HG03354 (cell line): ENCODE results near the gene SAMD11.
"Not testable (repeated sequence)": the region's sequence is repeated elsewhere in the genome, so short reads cannot be mapped to it uniquely, and the experiment has no call there.

Experiments used
- ATAC-seq: cut with Tn5 transposase; IDR thresholded peaks from one replicate; pipeline ENCODE4 v1.9.1; 2021; ENCODE audit warnings: mild to moderate bottlenecking; ENCODE audit not compliant: unreplicated experiment, poor library complexity, severe bottlenecking

SAMD11 gene

DNA sequence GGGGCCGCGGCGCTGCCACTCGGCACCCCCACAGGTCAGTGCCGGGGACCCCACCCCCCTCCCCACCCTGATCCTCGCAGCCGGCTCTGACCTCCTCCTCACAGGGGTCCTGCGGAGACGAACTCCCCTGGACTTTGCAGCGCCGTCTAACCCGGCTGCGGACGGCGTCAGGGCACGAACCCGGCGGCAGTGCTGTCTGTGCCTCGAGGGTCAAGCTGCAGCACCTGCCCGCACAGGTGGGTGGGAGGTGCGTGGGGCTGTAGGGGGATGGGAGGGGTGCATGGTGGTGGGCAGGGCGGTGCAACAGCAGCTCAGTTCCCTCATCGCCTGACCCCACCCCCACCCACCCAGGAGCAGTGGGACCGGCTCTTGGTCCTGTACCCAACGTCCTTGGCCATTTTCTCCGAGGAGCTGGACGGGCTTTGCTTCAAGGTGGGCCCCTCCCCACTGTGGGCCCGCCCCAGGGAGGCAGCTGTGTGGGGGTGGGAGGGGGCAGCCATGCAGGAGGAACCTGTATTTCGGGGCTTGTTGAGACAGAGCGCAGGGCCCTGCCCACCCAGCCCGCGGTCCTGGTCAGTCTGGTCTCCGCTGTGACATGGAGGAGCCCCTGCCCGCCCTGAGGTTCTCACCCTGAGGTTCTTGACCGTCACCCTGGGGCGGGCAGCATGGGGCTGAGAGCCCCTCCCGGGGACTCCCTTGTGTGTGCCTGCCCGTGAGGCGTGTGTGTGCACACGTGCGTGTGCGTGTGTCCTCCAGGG, 47.4 kb downstream of the SAMD11 start:
- ATAC-seq: no peak

DNA sequence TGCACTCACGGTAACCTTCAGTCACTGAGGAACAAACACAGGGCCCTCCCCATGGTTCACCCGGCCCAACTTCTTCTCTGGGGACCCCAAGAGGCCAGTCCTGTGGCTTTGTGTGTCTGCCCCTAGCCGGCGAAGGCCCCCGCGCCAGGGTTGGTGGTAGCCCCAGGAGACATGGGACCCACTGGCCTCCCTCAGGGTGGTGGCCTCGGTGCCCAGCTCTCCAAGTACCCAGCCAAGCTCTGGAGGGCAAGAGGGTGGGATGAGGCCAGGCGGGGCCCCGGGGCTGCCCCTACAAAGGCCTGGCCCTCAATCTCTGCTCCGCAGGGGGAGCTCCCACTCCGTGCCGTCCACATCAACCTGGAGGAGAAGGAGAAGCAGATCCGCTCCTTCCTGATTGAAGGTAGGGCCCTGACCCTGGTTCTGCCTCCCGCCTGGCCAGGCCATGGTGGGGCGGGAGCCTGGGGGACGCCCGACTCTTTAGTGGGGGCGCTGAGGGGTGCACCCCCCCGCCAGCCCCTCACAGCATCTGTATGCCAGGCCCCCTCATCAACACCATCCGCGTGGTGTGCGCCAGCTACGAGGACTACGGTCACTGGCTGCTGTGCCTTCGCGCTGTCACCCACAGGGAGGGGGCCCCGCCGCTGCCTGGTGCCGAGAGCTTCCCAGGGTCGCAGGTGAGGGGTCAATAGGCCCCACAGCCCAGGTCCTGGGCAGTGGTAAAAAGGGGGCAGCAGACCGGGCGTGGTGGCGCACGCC, 48.2 kb downstream of the SAMD11 start:
- ATAC-seq: no peak

DNA sequence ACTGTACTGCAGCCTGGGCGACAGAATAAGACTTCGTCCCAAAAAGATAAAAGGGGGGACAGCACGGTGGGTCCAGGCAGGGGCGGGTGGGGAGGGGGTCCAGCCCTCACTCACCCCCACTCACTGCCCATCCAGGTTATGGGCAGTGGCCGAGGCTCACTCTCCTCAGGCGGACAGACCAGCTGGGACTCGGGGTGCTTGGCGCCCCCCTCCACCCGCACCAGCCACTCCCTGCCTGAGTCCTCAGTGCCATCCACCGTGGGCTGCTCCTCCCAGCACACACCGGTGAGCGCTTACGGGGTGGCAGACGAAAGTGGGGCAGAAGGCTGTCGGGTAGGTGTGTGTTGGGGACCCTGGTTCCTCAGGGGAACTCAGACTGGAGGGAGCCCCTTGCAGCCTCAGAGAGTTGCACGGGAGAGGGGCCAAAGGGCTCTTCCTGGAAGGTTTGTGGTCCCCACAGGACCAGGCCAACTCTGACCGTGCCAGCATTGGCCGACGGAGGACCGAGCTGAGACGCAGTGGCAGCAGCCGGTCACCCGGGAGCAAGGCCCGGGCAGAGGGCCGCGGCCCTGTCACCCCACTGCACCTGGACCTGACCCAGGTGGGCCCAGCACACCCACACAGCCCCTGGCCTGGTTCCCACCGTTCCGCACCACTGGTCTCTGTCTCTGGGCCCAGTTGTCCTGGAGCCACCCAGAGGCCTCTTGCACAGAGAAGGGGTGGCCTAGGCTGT, 49.2 kb downstream of the SAMD11 start:
- ATAC-seq: no peak

DNA sequence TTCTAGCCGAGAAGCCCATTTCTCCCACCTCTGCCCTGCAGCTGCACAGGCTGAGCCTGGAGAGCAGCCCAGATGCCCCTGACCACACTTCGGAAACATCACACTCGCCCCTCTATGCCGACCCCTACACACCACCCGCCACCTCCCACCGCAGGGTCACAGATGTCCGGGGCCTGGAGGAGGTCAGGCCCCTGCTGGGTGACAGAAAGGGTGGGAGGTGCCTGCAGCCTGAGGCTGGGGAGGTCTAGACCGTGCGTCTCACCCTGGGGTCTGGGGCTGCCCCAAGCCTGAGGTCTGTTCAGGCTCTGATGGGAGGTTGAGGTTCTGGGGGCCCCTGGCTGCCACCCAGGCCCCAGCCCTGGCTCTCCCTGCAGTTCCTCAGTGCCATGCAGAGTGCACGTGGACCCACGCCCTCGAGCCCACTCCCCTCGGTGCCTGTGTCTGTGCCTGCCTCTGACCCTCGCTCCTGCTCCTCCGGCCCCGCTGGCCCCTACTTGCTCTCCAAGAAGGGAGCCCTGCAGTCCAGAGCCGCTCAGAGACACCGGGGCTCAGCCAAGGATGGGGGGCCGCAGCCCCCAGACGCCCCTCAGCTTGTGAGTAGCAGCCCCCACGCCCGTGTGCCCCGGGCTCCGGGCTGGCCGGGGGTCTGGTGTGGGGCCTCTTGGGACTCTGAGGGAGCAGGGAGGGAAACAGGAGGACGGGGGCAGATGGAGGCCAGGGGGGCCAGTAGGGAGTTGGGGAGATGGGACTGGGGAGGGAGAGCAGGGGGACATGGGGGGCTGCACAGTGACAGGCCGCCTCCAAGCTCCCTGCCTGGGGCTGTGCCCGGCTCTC, 50.0 kb downstream of the SAMD11 start:
- ATAC-seq: no peak

DNA sequence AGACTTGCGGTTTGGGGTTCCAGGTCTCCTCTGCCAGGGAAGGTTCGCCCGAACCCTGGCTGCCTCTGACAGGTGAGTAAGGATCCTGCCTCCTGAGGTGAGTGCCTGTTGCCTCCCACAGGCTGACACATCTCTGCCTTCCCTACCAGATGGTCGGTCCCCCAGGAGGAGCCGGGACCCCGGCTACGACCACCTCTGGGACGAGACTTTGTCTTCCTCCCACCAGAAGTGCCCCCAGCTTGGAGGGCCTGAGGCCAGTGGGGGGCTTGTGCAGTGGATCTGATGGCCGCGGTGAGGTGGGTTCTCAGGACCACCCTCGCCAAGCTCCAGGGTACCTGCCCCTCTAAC, 50.5 kb downstream of the SAMD11 start:
- ATAC-seq: no peak

DNA sequence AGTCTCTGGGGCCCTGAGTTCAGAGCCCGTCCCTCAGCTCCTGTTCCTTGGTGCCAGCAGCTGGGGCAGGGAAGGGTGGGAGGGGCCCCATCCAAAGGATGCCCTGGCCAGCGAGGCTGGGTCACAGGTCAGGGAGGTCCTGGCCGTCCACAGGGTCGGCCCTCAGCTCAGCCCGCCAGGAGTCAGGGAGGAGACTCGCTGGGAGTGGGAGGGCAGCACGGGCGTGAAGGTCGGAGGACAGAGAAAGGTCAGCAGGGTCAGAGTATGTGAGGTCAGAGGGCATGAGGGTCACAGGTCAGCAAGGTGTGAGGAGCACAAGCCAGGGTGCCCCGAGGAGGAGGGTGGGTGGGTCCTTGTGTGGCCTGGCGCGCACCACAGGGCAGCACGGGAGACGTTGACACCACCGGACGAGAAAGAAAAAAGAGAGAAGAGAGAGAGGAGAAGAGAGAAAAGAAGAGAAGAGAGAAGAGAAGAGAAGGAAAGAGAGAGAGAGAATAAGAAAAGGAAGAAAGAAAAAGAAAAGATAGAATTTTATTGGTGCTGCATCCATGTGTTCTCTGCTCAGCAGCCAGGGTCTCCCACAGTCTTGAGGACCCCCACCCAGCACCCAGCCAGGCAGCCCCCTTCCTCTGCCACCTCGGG, 51.1 kb downstream of the SAMD11 start:
- ATAC-seq: no peak

DNA sequence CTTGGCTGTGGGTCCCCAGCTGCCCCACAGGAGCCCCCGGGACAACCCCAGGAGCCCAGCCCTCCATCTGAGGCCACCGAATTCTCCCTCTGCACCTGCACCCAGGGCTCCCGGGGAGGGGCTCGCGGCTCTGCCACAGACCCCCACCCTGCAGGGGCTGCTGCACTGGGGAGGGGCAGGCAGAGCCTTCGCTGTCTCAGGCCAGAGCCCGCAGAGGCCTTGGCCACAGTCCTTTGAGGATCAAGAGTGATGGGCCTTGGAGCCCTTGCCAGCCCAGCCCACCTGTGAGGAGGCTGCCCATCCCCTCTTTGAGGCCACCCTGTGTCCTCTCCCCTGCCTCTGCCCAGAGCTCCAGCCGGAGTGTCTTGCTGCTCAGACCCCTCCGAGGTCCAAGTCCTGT, 51.6 kb downstream of the SAMD11 start:
- ATAC-seq: no peak

DNA sequence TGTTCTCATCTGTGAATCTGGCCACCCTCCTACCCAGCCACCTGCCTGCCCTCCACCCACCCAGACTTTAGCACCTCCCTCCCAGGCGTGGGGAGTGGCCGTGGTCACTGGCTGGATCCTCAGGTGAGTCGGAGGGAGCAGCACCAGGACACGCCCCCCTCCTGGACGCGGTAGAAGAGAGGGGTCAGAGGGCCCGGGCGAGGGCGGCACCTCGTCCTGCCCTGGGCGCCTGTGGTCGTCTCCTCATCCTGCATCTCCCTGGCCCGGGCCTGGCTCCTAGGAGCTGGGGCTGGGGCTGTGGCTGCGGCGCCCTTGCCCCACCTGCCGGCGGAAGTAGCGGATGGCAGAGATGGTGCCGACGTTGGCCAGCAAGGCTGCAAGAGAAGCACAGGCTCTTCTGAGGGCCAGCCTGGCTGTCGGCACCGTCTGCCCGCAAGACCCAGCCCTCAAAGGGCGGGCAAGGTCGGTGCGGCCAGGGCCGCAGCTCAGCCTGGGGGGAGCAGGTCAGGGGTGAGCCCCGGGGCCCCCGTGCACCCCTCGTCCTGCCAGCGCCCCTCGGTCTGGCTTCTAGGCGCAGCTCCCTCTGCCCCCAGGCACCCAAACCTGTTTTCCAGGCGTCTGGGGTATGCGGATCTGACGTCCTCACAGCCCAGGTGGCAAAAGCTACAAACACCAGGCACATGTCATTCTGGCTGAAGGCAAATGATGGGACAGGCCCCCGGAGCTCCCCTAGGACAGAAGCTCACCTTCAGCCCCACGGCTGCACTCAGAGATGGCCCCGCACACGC, 52.4 kb downstream of the SAMD11 start:
- peak; percentile 61 for ATAC-seq

DNA sequence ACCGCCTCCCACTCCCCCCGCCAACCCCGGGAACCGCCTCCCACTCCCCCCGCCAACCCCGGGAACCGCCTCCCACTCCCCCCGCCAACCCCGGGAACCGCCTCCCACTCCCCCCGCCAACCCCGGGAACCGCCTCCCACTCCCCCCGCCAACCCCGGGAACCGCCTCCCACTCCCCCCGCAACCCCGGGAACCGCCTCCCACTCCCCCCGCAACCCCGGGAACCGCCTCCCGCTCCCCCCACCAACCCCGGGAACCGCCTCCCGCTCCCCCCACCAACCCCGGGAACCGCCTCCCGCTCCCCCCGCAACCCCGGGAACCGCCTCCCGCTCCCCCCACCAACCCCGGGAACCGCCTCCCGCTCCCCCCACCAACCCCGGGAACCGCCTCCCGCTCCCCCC, 53.1 kb downstream of the SAMD11 start:
- ATAC-seq: not testable (repeated sequence)

DNA sequence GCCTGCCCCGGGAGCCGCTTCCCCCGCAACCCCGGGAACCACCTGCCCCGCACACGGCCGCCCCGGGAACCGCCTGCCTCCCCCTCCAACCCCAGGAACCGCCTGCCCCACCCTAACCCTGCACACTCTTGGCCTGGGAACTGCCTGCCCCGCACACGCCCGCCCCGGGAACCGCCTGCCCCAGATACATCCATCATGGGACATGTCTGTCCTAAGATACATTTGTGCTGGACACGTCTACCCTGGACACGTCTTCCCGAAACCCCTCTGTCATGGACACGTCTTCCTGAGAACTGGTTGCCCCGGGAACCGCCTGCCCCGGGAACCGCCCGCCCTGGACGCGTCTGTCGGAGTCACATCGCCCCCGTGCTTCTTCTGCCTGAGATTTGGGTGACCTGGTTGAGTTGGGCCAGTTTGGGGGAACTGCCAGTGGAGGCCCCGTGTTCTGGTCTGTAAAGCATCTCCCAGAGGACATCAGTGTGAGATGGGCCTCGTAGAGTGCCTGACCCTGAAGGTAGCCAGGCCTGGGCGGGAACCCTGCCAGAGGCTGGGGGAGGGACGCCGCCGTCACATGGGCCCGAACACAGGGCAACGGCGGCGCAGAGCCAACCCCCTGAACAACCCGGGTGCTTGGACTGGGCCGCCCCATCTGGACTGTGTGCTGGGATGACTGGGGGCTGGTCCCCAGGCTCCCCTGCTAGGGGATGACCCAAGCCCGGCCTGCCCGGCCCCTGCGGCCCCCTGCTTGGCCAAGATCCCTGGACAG, 54.5 kb downstream of the SAMD11 start:
- no peak for ATAC-seq

DNA sequence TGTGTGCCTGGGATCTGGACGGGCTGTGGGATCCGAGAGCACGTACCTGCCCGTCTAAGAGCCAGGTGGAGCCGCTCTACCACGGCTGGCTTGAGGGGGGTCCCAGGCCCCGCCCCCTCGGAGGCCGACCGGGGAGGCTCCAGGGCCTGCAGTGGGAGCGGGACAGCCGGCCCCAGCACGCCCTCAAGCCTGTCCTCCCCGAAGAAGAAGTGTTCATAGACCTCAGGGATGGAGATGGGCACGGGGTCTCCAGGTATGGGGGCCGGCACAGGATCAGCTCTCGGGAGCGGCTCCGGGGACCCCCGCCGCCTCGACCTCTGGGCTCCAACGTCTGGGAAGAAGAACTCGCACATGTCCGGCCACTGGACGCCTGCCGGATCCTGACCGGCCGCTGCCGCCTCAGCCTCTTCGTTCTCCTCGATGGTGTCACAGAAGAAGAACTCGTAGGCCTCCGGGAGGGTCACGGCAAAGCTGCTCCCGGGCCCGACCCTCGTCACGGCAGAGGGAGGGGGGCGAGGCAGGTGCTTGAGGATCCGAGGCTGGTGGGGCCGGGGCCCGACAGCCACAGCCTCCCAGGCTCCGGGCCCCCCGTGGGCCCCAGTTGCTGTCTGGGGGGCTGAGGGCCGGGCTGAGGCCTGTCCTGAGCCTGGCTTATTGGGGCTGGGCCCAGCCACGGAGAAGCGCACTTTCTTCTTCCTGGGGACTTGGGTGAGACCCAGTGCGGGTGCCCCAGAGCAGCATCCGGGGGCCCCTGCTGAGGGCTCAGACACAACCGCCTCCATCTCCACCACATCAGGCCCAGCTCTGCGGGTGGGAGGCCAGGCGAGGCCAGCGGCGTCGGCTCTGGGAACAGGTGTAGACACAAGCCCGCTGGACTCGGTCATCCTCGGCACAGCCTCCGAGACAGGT, 55.4 kb downstream of the SAMD11 start:
- ATAC-seq: no peak

DNA sequence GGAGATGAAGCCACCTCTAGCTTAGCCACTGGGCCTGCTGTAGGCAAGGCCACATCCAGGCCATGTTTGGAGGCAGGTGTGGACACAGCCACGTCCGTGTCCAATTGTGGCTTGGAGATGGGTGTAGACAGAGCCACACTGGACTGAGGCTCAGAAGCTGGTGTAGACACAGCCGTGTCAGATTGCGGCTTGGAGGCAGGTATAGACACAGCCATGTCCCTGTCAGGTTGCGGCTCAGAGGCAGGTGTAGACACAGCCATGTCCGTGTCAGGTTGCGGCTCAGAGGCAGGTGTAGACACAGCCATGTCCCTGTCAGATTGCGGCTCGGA, 56.0 kb downstream of the SAMD11 start:
- ATAC-seq: no peak

DNA sequence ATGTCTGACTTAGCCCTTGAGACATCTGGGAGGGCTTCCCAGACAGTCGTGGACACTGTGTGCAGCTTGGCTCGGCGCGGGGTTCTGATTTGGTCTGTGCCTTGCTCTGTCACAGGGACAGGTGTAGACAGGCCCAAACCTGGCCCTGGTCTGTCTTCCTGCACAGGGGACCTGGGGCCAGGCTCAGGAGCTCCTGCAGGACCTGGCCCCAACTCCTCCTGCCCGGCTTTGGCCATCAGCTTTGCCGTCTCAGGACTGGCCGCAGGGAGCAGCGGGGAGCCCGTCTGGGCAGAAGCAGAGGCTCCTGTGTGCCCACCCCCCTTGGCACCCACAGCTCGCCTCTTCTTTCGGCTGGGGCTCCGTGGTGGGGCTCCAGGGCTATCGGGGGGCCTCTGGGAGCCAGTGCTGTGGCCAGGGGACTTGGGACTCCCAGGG, 56.4 kb downstream of the SAMD11 start:
- ATAC-seq: no peak

DNA sequence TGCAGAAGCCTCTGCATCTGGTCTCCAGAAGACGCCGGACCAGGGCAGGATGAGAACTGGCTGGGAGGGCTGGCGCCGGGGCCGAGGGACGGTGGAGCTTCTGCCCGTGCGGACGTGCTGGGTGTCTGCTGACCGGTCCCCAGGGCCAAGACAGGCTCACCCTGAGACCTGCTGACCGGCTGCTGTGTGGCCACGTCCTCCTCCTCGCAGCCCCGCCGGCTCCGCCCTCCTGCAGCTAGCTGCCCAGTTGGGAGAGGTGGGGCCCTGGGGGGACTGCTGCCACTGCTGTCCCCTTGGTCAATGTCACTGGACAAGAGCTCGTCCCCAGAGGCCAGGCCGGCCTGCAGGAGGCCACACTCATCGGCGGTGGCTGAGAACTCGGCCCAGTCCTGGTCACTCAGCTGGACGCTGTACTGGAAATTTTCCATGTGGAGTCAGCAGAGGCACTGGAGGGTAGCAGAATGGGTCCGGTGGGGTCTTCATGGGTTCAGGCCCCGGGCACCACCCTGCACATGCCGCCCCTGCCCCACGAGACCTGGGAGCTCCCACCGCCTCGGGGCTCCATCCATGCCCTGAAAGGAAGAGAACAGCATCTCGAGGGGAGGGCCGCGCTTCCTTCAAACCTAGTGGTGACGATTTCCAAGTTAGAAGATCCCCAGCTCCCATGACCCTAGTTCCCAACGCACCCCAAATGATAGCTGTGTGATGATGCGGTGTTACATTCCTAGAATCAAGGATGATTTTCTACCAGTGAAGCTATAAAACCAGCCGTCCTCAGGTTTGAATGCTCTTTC, 57.1 kb downstream of the SAMD11 start:
- no peak for ATAC-seq

DNA sequence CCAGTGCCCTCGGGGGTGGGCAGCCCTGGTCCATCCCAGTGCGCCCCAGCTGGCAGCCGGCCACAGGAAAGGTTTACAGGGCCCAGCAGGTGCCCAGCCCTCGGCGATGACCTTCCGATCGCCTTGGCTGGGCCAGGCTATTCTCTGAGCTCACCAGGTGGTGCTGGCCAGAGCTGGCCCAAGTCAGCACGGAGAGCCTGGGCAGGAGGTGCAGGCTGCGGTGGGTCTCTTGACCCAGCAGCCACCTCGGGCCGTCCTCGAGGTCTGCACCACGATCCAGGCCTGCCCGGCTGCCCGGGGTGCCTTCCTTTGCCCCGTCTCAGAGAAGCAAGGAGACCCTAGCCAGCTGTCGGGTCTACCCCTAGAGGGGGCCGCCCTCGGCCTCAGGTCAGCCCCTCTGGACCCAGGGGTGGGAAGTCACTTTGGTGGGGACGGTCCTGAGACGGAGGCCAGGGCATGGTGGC, 57.8 kb downstream of the SAMD11 start:
- no peak for ATAC-seq

DNA sequence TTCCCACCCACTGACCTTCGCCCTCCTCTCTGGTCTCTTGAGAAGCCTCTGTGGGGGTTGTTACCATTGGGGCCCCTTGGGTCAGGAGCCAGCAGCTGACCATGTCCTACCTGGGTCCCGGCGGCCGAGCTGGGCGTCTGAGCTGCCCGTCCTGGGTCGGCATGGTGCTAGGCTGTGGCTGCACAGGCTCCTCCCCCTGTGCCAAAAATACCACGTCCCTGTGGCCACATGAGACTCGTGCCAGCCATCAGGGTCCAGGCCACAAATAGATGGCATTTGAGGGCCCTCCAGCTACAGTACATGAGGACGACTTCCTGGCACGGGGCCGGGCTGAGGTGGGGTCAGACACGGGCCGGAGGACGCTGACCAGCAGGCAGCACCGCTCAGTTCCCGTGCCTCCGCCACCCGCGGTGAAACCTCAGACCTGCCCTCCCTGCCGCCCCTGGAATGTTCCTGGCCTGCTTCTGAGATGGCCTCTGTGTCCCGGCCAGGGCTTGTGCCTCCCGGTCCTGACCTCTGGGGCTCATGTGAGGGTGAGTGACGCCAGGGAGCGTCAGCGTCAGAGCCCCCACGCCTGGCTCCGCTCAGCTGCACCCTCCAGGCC, 58.3 kb downstream of the SAMD11 start, which contains the start of gene PERM1:
Gene PERM1 (minus strand): TSS at position 139 of the 604 bp plus-strand sequence. CDS start 1,064 bp downstream, outside the sequence.
- no peak for ATAC-seq
